ENCODE data around the gene PSMA8. TPM values are rescaled to one million over a fixed set of nuclear protein-coding genes. Genes with fewer than 3 reads are reported as not detected.
"Not testable (repeated sequence)": the region's sequence is repeated elsewhere in the genome, so short reads cannot be mapped to it uniquely, and the experiment has no call there.

Gene PSMA8
- total and polyA plus RNA-seq, 5 donors, result 0.05 TPM; not detected in 4

- Histone ChIP-seq H3K9me3 (ENCODE audit: control insufficient read depth, low read length) (no peaks in the 10 kb centered on the region), H3K27ac (ENCODE audit: low read length) (no peak overlapping the region), H3K4me3 (ENCODE audit: low read length) (no peak overlapping the region), H3K4me1 (ENCODE audit: control insufficient read depth, insufficient read depth, low read length) (no peaks in the 10 kb centered on the region), H3K27me3 (ENCODE audit: control insufficient read depth, insufficient read depth) (no peaks in the 10 kb centered on the region)
- no peak for DNase-seq
- intact Hi-C loops (cut with DNase I), result no loop called here
- no peak for ATAC-seq
- WGBS, result 87% methylated on average over 1 of the region's 1 CpG
Measured at GRCh38 chr18:26104035-26104434, 29.6 kb upstream of the PSMA8 start.

GRCh38 chr18:26119246-26119645 lies 14.4 kb upstream of the PSMA8 start:
- ATAC-seq (no peak), DNase-seq (no peak)
- intact Hi-C loops (cut with DNase I), result no loop called here
- 77% methylated on average over 5 of the region's 5 CpGs for WGBS
- no peaks in the 10 kb centered on the region for H3K9me3 ChIP-seq (ENCODE audit: control insufficient read depth, low read length)
- no peak overlapping the region for H3K27ac ChIP-seq (ENCODE audit: low read length)
- H3K4me3 ChIP-seq (ENCODE audit: low read length), result no peak overlapping the region
- H3K27me3 ChIP-seq (ENCODE audit: control insufficient read depth, insufficient read depth), result no peaks in the 10 kb centered on the region
- H3K4me1 ChIP-seq (ENCODE audit: control insufficient read depth, insufficient read depth, low read length), result no peaks in the 10 kb centered on the region

- Histone ChIP-seq H3K27ac (ENCODE audit: low read length) (no peak overlapping the region), H3K9me3 (ENCODE audit: control insufficient read depth, low read length) (no peaks in the 10 kb centered on the region), H3K4me3 (ENCODE audit: low read length) (no peak overlapping the region), H3K27me3 (ENCODE audit: control insufficient read depth, insufficient read depth) (no peaks in the 10 kb centered on the region), H3K4me1 (ENCODE audit: control insufficient read depth, insufficient read depth, low read length) (no peaks in the 10 kb centered on the region)
- ATAC-seq (no peak), DNase-seq (no peak)
- intact Hi-C loops (cut with DNase I), result no loop called here
- 64% methylated on average over 1 of the region's 1 CpG for WGBS
Measured at GRCh38 chr18:26121476-26121875, 12.2 kb upstream of the PSMA8 start.

DNA sequence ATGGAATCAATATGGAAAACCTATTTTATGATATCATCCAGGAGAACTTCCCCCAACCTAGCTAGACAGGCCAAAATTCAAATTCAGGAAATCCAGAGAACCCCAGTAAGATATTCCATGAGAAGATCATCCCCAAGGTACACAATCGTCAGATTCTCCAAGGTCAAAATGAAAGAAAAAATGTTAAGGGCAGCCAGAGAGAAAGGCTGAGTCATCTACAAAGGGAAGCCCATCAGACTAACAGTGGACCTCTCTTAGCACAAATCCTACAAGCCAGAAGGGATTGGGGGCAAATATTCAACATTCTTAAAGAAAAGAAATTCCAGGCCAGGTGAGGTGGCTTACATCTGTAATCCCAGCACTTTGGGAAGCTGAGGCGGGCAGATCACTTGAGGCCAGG lies 11.7 kb upstream of the PSMA8 start:
- ATAC-seq; H3K27ac ChIP-seq (ENCODE audit: low read length); intact Hi-C loops (cut with DNase I); H3K4me1 ChIP-seq (ENCODE audit: control insufficient read depth, insufficient read depth, low read length); H3K27me3 ChIP-seq (ENCODE audit: control insufficient read depth, insufficient read depth); DNase-seq; H3K4me3 ChIP-seq (ENCODE audit: low read length); H3K9me3 ChIP-seq (ENCODE audit: control insufficient read depth, low read length): not testable (repeated sequence)
- WGBS, result 78% methylated on average over 2 of the region's 2 CpGs

DNA sequence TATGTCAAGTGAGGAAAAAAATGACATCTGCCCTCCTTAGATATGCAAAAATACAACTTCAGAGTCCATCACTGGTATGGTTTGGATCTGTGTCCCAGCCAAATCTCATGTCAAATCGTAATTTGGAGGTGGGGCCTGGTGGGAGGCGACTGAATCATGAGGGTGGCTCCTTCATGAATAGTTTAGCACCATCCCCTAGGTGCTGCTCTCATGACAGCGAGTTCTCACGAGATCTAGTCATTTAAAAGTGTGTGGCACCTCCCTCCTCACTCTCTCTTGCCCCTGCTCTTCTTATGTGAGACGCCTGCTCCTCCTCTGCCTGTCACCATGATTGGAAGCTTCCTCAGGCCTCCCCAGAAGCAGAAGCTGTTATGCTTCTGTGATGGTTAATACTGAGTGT lies 5.9 kb upstream of the PSMA8 start:
- DNase-seq (no peak), ATAC-seq (no peak)
- Histone ChIP-seq H3K4me1 (ENCODE audit: control insufficient read depth, insufficient read depth, low read length) (no peaks in the 10 kb centered on the region), H3K27ac (ENCODE audit: low read length) (no peak overlapping the region), H3K4me3 (ENCODE audit: low read length) (no peak overlapping the region), H3K27me3 (ENCODE audit: control insufficient read depth, insufficient read depth) (no peaks in the 10 kb centered on the region), H3K9me3 (ENCODE audit: control insufficient read depth, low read length) (no peaks in the 10 kb centered on the region)
- 67% methylated on average over 5 of the region's 5 CpGs for WGBS
- intact Hi-C loops (cut with DNase I), result no loop called here

GRCh38 chr18:26128192-26128591 lies 5.5 kb upstream of the PSMA8 start:
- H3K27me3 ChIP-seq (ENCODE audit: control insufficient read depth, insufficient read depth); intact Hi-C loops (cut with DNase I); H3K4me1 ChIP-seq (ENCODE audit: control insufficient read depth, insufficient read depth, low read length); H3K9me3 ChIP-seq (ENCODE audit: control insufficient read depth, low read length); DNase-seq; H3K4me3 ChIP-seq (ENCODE audit: low read length); ATAC-seq; H3K27ac ChIP-seq (ENCODE audit: low read length): not testable (repeated sequence)
- 71% methylated on average over 2 of the region's 2 CpGs for WGBS

DNA sequence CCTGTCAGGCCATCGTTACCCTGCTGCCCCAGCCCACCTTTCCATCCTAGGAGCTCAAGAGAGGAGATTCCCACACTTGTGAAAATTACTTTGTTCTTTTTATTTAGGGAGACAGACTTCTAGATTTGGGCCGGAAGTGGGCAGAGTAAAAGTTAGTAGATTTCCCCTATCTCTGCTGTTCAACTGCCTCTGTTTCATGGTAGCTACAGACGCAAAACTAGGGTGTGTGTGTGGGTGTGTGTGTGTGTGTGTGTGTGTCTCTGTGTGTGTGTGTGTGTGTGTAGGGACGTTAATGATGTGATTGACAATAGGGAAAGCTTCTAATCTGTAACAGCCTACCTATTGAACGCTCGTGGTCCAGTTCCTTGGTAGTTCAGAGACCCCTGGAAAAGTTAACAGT lies 438 bp downstream of the PSMA8 start:
- H3K27ac ChIP-seq (ENCODE audit: low read length), result no peak overlapping the region
- no peaks in the 10 kb centered on the region for H3K27me3 ChIP-seq (ENCODE audit: control insufficient read depth, insufficient read depth)
- intact Hi-C loops (cut with DNase I), result no loop called here
- H3K4me3 ChIP-seq (ENCODE audit: low read length), result no peak overlapping the region
- no peak for DNase-seq
- no peak for ATAC-seq
- WGBS, result 81% methylated on average over 6 of the region's 6 CpGs
- no peaks in the 10 kb centered on the region for H3K9me3 ChIP-seq (ENCODE audit: control insufficient read depth, low read length)
- H3K4me1 ChIP-seq (ENCODE audit: control insufficient read depth, insufficient read depth, low read length), result no peaks in the 10 kb centered on the region

GRCh38 chr18:26135548-26135947 lies 1.9 kb downstream of the PSMA8 start:
- 88% methylated on average over 1 of the region's 1 CpG for WGBS
- Histone ChIP-seq H3K27ac (ENCODE audit: low read length) (no peak overlapping the region), H3K4me1 (ENCODE audit: control insufficient read depth, insufficient read depth, low read length) (no peaks in the 10 kb centered on the region), H3K27me3 (ENCODE audit: control insufficient read depth, insufficient read depth) (no peaks in the 10 kb centered on the region), H3K4me3 (ENCODE audit: low read length) (no peak overlapping the region), H3K9me3 (ENCODE audit: control insufficient read depth, low read length) (no peaks in the 10 kb centered on the region)
- no peak for ATAC-seq
- no peak for DNase-seq
- intact Hi-C loops (cut with DNase I), result no loop called here

DNA sequence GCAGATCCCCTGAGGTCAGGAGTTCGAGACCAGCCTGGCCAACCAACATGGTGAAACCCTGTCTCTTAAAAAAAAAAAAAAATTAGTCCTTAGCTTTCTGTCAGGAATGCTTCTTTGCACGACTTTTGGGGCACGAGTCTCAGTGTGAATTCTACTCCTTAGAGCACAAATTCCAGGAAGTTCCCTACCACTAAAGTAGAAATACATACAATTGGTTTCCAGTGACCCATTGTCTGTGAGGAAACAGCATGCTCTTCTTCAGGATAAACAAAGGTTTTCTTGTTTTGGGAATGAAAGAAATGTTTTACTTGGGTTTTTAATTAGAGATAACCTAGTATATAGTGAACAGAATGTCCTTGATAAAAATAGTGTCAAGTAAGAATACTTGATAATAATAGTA lies 23.7 kb downstream of the PSMA8 start:
- intact Hi-C loops (cut with DNase I), result no loop called here
- WGBS, result 65% methylated on average over 3 of the region's 3 CpGs
- no peak overlapping the region for H3K4me3 ChIP-seq (ENCODE audit: low read length)
- no peaks in the 10 kb centered on the region for H3K4me1 ChIP-seq (ENCODE audit: control insufficient read depth, insufficient read depth, low read length)
- DNase-seq, result no peak
- H3K27ac ChIP-seq (ENCODE audit: low read length), result no peak overlapping the region
- no peaks in the 10 kb centered on the region for H3K27me3 ChIP-seq (ENCODE audit: control insufficient read depth, insufficient read depth)
- no peaks in the 10 kb centered on the region for H3K9me3 ChIP-seq (ENCODE audit: control insufficient read depth, low read length)
- no peak for ATAC-seq

DNA sequence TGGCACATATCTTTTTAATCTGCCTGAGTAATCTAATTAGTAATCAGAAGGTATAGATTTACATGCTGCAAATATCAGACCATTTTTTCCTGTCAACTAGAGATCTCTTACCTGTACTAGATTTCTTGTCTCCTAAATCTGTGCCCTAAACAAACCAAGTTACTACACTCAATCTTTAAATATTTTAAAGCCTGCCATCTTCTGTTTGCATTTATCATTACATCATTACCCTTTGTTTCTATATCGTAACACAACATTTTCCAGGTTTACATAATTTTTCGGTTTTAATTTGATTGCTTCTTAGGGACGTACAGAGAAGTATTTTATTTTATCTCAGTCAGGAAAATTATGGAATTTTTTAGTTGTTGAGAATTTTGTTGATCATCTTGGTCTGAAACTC lies 25.7 kb downstream of the PSMA8 start:
- Histone ChIP-seq H3K9me3 (ENCODE audit: control insufficient read depth, low read length) (no peaks in the 10 kb centered on the region), H3K4me3 (ENCODE audit: low read length) (no peak overlapping the region), H3K27ac (ENCODE audit: low read length) (no peak overlapping the region), H3K4me1 (ENCODE audit: control insufficient read depth, insufficient read depth, low read length) (no peaks in the 10 kb centered on the region), H3K27me3 (ENCODE audit: control insufficient read depth, insufficient read depth) (no peaks in the 10 kb centered on the region)
- ATAC-seq, result no peak
- WGBS, result 53% methylated on average over 3 of the region's 3 CpGs
- no peak for DNase-seq
- intact Hi-C loops (cut with DNase I), result no loop called here

GRCh38 chr18:26164571-26164970 lies 30.9 kb downstream of the PSMA8 start:
- WGBS, result 88% methylated on average over 2 of the region's 2 CpGs
- Histone ChIP-seq H3K27ac (ENCODE audit: low read length) (no peak overlapping the region), H3K4me3 (ENCODE audit: low read length) (no peak overlapping the region), H3K9me3 (ENCODE audit: control insufficient read depth, low read length) (no peaks in the 10 kb centered on the region), H3K27me3 (ENCODE audit: control insufficient read depth, insufficient read depth) (no peaks in the 10 kb centered on the region), H3K4me1 (ENCODE audit: control insufficient read depth, insufficient read depth, low read length) (no peaks in the 10 kb centered on the region)
- ATAC-seq (no peak), DNase-seq (no peak)
- intact Hi-C loops (cut with DNase I), result no loop called here

GRCh38 chr18:26167592-26167991 lies 33.9 kb downstream of the PSMA8 start:
- 96% methylated on average over 1 of the region's 1 CpG for WGBS
- intact Hi-C loops (cut with DNase I); H3K27ac ChIP-seq (ENCODE audit: low read length); H3K9me3 ChIP-seq (ENCODE audit: control insufficient read depth, low read length); H3K4me3 ChIP-seq (ENCODE audit: low read length); ATAC-seq; H3K4me1 ChIP-seq (ENCODE audit: control insufficient read depth, insufficient read depth, low read length); DNase-seq; H3K27me3 ChIP-seq (ENCODE audit: control insufficient read depth, insufficient read depth): not testable (repeated sequence)

All from right cardiac atrium (tissue), 5 donors.